WI38 (cell line): ENCODE data around the gene PPME1.

Source experiments
- H3K4me3 ChIP-seq: 2 replicates; pipeline ENCODE4 v1.5.1; 2011; ENCODE audit warnings: low read depth, mild to moderate bottlenecking, control low read depth, low read length
- TF ChIP-seq, protein P1 (sequence below): IDR thresholded peaks from 2 replicates; pipeline ENCODE4 v1.5.1; 2012; ENCODE audit warnings: low read depth, mild to moderate bottlenecking, control low read depth, low read length

PPME1 gene

DNA sequence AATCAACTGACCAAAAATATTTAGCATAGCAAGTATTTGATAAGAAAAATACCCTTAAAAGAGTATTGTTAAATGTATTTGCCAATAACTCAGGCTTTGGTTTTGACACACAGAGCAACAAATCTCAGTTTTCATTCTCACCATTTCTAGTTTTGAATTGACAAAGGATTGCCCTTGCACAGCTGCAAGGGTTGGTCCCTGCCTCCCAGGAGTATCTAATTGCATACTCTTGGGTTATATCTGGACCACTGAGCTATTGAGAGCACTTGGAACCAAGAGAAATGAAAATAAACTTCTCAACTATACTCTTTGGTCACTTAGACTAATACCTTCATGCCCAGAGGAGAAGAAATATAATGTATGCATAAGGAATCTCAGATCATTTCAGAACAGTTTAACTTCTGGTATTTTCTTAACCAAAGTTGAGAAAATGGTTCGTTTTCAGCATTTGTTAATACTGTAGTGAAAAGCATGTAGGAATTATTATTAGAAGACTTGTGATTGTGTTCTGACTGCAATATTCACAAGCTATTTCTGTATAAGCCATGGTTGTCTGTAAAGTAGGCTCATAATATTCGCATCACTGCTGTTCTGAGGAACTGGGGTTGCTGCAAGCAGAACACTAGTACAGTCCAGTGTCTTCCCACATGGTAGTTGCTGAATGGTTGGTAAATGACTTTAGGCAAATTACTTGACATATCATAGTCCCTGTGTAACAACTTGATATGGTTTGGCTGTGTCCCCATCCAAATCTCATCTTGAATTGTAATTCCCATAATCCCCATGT is 8.2 kb upstream of the PPME1 start:
- TF ChIP-seq, protein P1, sequence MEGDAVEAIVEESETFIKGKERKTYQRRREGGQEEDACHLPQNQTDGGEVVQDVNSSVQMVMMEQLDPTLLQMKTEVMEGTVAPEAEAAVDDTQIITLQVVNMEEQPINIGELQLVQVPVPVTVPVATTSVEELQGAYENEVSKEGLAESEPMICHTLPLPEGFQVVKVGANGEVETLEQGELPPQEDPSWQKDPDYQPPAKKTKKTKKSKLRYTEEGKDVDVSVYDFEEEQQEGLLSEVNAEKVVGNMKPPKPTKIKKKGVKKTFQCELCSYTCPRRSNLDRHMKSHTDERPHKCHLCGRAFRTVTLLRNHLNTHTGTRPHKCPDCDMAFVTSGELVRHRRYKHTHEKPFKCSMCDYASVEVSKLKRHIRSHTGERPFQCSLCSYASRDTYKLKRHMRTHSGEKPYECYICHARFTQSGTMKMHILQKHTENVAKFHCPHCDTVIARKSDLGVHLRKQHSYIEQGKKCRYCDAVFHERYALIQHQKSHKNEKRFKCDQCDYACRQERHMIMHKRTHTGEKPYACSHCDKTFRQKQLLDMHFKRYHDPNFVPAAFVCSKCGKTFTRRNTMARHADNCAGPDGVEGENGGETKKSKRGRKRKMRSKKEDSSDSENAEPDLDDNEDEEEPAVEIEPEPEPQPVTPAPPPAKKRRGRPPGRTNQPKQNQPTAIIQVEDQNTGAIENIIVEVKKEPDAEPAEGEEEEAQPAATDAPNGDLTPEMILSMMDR: no peak
- H3K4me3 ChIP-seq: no peak overlapping the region

- TF ChIP-seq, protein P1: no peak
- H3K4me3 ChIP-seq: no peak overlapping the region
These were observed 2.3 kb upstream of the PPME1 start for GRCh38 chr11:74168838-74169237.

GRCh38 chr11:74169738-74170458 is 1.2 kb upstream of the PPME1 start:
- TF ChIP-seq, protein P1: no peak
- peak overlapping the region; percentile 80 for H3K4me3 ChIP-seq

GRCh38 chr11:74171630-74171968 is 510 bp downstream of the PPME1 start:
- H3K4me3 ChIP-seq: peak overlapping the region; percentile 80
- TF ChIP-seq, protein P1: no peak

- TF ChIP-seq, protein P1: no peak
These were observed 908 bp downstream of the PPME1 start for GRCh38 chr11:74171997-74172396.

GRCh38 chr11:74175920-74176319 is 4.8 kb downstream of the PPME1 start:
- no peak overlapping the region for H3K4me3 ChIP-seq
- TF ChIP-seq, protein P1: no peak

More at GRCh38 chr11:74171997-74172396, 908 bp downstream of the PPME1 start:
- H3K4me3 ChIP-seq: peak overlapping the region; percentile 80
